CD14-positive monocyte (primary cell): ENCODE measurements around the gene ARL4A. TPM values are rescaled to one million over a fixed set of nuclear protein-coding genes. Genes with fewer than 3 reads are reported as not detected.
A peak's percentile ranks its signal among the peaks of the same experiment; 100 is the strongest.

Source experiments
- DNase-seq, 3 donors: peaks; one replicate each; pipeline ENCODE4 v3.0.0-alpha.2; 2011 to 2022
- H2AFZ ChIP-seq: 2 replicates; pipeline ENCODE4 v1.6.0; 2012; ENCODE audit warnings: mild to moderate bottlenecking, low read depth, low read length, inconsistent platforms; ENCODE audit not compliant: insufficient read depth, poor library complexity, severe bottlenecking
- H3K27ac ChIP-seq, 2 donors: 1 replicate in 1 of 2; 2 replicates in 1 of 2; pipeline ENCODE4 v1.5.1; 2012 to 2013; ENCODE audit warnings: low read length in 2 of 2, control low read depth in 1 of 2, inconsistent platforms in 1 of 2, low read depth in 1 of 2, mild to moderate bottlenecking in 1 of 2
- H3K27me3 ChIP-seq, 2 donors: one replicate each; pipeline versions ENCODE4 v1.6.0 to v1.6.1; 2011 to 2013; ENCODE audit warnings: low read length in 2 of 2; ENCODE audit not compliant: control insufficient read depth in 2 of 2, insufficient read depth in 2 of 2
- H3K36me3 ChIP-seq, 2 donors: replicated peaks in 1 of 2; 1 replicate in 1 of 2; 2 replicates in 1 of 2; pipeline versions ENCODE4 v1.5.1 to v1.6.1; 2012 to 2013; ENCODE audit warnings: low read length in 2 of 2, control low read depth in 1 of 2, inconsistent platforms in 1 of 2, mild to moderate bottlenecking in 1 of 2; ENCODE audit not compliant: insufficient read depth in 2 of 2, control insufficient read depth in 1 of 2
- H3K4me1 ChIP-seq, 2 donors: 1 replicate in 1 of 2; 2 replicates in 1 of 2; pipeline versions ENCODE4 v1.5.1 to v1.6.1; 2012 to 2013; ENCODE audit warnings: low read length in 2 of 2, control low read depth in 1 of 2, inconsistent platforms in 1 of 2, mild to moderate bottlenecking in 1 of 2, moderate library complexity in 1 of 2; ENCODE audit not compliant: insufficient read depth in 2 of 2, control insufficient read depth in 1 of 2
- H3K4me2 ChIP-seq: replicated peaks from 2 replicates; pipeline ENCODE3; 2012; ENCODE audit warnings: low read length, moderate library complexity, mild to moderate bottlenecking; ENCODE audit not compliant: poor library complexity, severe bottlenecking; ENCODE audit errors: extremely low read depth
- H3K4me3 ChIP-seq, 3 experiments: fragments of 200-600 bp in 1 of 3; sonication (generic) in 1 of 3; replicated peaks in 1 of 3; 1 replicate in 2 of 3; 2 replicates in 1 of 3; pipeline ENCODE4 v1.5.1; 2011 to 2013; ENCODE audit warnings: low read length in 3 of 3, mild to moderate bottlenecking in 3 of 3, control low read depth in 2 of 3, low read depth in 2 of 3, inconsistent platforms in 1 of 3, moderate library complexity in 1 of 3
- H3K79me2 ChIP-seq: 2 replicates; pipeline ENCODE4 v1.6.0; 2012; ENCODE audit warnings: mild to moderate bottlenecking, control low read depth, inconsistent platforms, low read length, moderate library complexity; ENCODE audit not compliant: insufficient read depth
- H3K9ac ChIP-seq: 2 replicates; pipeline ENCODE4 v1.6.0; 2017; ENCODE audit warnings: low read length, mild to moderate bottlenecking; ENCODE audit not compliant: insufficient read depth, poor library complexity, severe bottlenecking
- H3K9me3 ChIP-seq, 2 donors: replicated peaks in 1 of 2; 1 replicate in 1 of 2; 2 replicates in 1 of 2; pipeline versions ENCODE4 v1.5.1 to v1.6.1; 2012 to 2013; ENCODE audit warnings: low read length in 2 of 2, control low read depth in 1 of 2; ENCODE audit not compliant: control insufficient read depth in 1 of 2, insufficient read depth in 1 of 2
- H4K20me1 ChIP-seq: 2 replicates; pipeline ENCODE4 v1.6.0; 2012; ENCODE audit warnings: mild to moderate bottlenecking, low read length, control low read depth, moderate library complexity; ENCODE audit not compliant: insufficient read depth
- H3K27ac Mint-ChIP-seq, 7 donors: one replicate each; pipeline ENCODE4 v1.8.0; 2020; ENCODE audit warnings: mild to moderate bottlenecking in 7 of 7, mixed read lengths in 7 of 7, moderate library complexity in 6 of 7, inconsistent platforms in 2 of 7
- H3K27me3 Mint-ChIP-seq, 3 donors: one replicate each; pipeline ENCODE4 v1.8.0; 2021 to 2022; ENCODE audit warnings: low read depth in 3 of 3, mild to moderate bottlenecking in 3 of 3, mixed read lengths in 3 of 3, moderate library complexity in 3 of 3, inconsistent platforms in 1 of 3
- H3K36me3 Mint-ChIP-seq, 2 donors: one replicate each; pipeline ENCODE4 v1.8.0; 2020; ENCODE audit warnings: mixed read lengths in 2 of 2, inconsistent platforms in 1 of 2, mild to moderate bottlenecking in 1 of 2
- H3K4me1 Mint-ChIP-seq: one replicate; pipeline ENCODE4 v1.8.0; 2020; ENCODE audit warnings: mild to moderate bottlenecking, mixed read lengths
- H3K4me3 Mint-ChIP-seq, 2 donors: one replicate each; pipeline ENCODE4 v1.8.0; 2020; ENCODE audit warnings: mild to moderate bottlenecking in 2 of 2, mixed read lengths in 2 of 2, moderate library complexity in 1 of 2
- H3K9me3 Mint-ChIP-seq, 7 donors: one replicate each; pipeline ENCODE4 v1.8.0; 2020 to 2022; ENCODE audit warnings: mixed read lengths in 7 of 7, mild to moderate bottlenecking in 6 of 7, moderate library complexity in 6 of 7, inconsistent platforms in 2 of 7
- CTCF ChIP-seq: fragments of 200-600 bp; IDR thresholded peaks from one replicate; pipeline ENCODE4 v1.8.0; 2022; ENCODE audit warnings: antibody characterized with exemption, mild to moderate bottlenecking
- WGBS: methylation state at CpG from one replicate; pipeline ENCODE4 v1.1.5; 2013; ENCODE audit warnings: missing lambda C conversion rate; ENCODE audit not compliant: insufficient coverage; 5-methylcytosine and 5-hydroxymethylcytosine counted together
- intact Hi-C, 2 donors: fragments of 100-400 bp; cut with micrococcal nuclease; formaldehyde crosslinking; loops; one replicate each; pipeline versions ENCODE4 v1.15.0 to v1.15.1; 2023
- polyA plus RNA-seq, 3 donors: library from polyadenylated mRNA; depleted of rRNA in 1 of 3; unstranded in 2 of 3; stranded (reverse) in 1 of 3; fragments of 300-500 nt in 2 of 3; fragments of >200 nt in 1 of 3; fragmentation: Illumina TruSeq in 2 of 3; gene quantifications; 1 replicate in 2 of 3; 2 replicates in 1 of 3; pipeline ENCODE4 v1.2.3, GENCODE V29; 2012 to 2021

ARL4A gene
- polyA plus RNA-seq, 3 donors = 60.3 to 125 (median 69.3) TPM

GRCh38 chr7:12648704-12649261 is 38.6 kb upstream of the ARL4A start:
- Mint-ChIP-seq H3K27me3 (peaks cover 0 to 1% (median 0%) of the 10 kb centered on the region in 3 donors), H3K9me3 (no peaks in the 10 kb centered on the region), H3K4me3 (no peak overlapping the region), H3K27ac (peak overlapping the region in 1 of 7 donors; percentile 43), H3K4me1 (peaks cover 2% of the 10 kb centered on the region), H3K36me3 (no peaks in the 10 kb centered on the region)
- H3K36me3 ChIP-seq = no peaks in the 10 kb centered on the region
- H3K27me3 ChIP-seq = no peaks in the 10 kb centered on the region
- H3K4me3 ChIP-seq = no peak overlapping the region
- TF ChIP-seq CTCF = no peak
- intact Hi-C loops = loop anchor here in 1 of 2 donors (10.0 kb wide), 1 partner anchor 66 kb away; no protein-coding TSS in a partner anchor
- H3K27ac ChIP-seq = no peak overlapping the region
- WGBS = 100% methylated on average over 1 of the region's 4 CpGs
- H3K4me1 ChIP-seq = peaks cover 0 to 4% of the 10 kb centered on the region in 2 donors
- no peak overlapping the region for H3K4me2 ChIP-seq
- no peak overlapping the region for H2AFZ ChIP-seq
- no peaks in the 10 kb centered on the region for H4K20me1 ChIP-seq
- DNase-seq = no peak
- no peaks in the 10 kb centered on the region for H3K9me3 ChIP-seq
- H3K79me2 ChIP-seq = no peaks in the 10 kb centered on the region
- H3K9ac ChIP-seq = no peak overlapping the region

GRCh38 chr7:12649348-12649747 is 38.1 kb upstream of the ARL4A start:
- intact Hi-C loops = loop anchor here in 1 of 2 donors (10.0 kb wide), 1 partner anchor 65 kb away; no protein-coding TSS in a partner anchor
- no peak overlapping the region for H3K4me3 Mint-ChIP-seq

More at GRCh38 chr7:12649348-12649747, 38.1 kb upstream of the ARL4A start:
- no peak overlapping the region for H2AFZ ChIP-seq
- no peaks in the 10 kb centered on the region for H3K4me1 ChIP-seq
- no peak overlapping the region for H3K27ac ChIP-seq
- H3K27me3 Mint-ChIP-seq = peaks cover 0 to 1% (median 0%) of the 10 kb centered on the region in 3 donors
- H3K9me3 Mint-ChIP-seq = no peaks in the 10 kb centered on the region
- peaks cover 2% of the 10 kb centered on the region for H3K4me1 Mint-ChIP-seq
- no peaks in the 10 kb centered on the region for H4K20me1 ChIP-seq
- no peaks in the 10 kb centered on the region for H3K27me3 ChIP-seq
- H3K36me3 ChIP-seq = no peaks in the 10 kb centered on the region
- H3K36me3 Mint-ChIP-seq = no peaks in the 10 kb centered on the region
- no peaks in the 10 kb centered on the region for H3K79me2 ChIP-seq
- no peak overlapping the region for H3K4me3 ChIP-seq
- DNase-seq = no peak
- no peaks in the 10 kb centered on the region for H3K9me3 ChIP-seq
- no peak overlapping the region for H3K27ac Mint-ChIP-seq
- no peak for TF ChIP-seq CTCF
- no peak overlapping the region for H3K9ac ChIP-seq
- H3K4me2 ChIP-seq = no peak overlapping the region
